IMR-90 (cell line): ENCODE data around the gene OSTN. TPM values are rescaled to one million over a fixed set of nuclear protein-coding genes. Genes with fewer than 3 reads are reported as not detected.

Experiments
- ATAC-seq: fragments of 200-7000 bp; cut with Tn5 transposase; 2 replicates; pipeline ENCODE4 v1.9.1; 2020; ENCODE audit warnings: low read depth, mild to moderate bottlenecking, moderate library complexity
- BruUV-seq: library from RNA; stranded (reverse); fragments of 400-500 nt; replicated peaks from 2 replicates; lab custom pipeline; 2021; lab: Mats Ljungman, UMichigan
- CTCF ChIA-PET: fragments of 300-600 bp; formaldehyde crosslinking; extraction: SDS; loops from one replicate; lab custom pipeline; 2021; ENCODE audit warnings: antibody characterized with exemption; lab: Yijun Ruan, JAX
- POLR2A ChIA-PET: fragments of 300-600 bp; sonication (Branson Sonifier 250); formaldehyde crosslinking; loops from one replicate; lab custom pipeline; 2022; ENCODE audit warnings: antibody characterized with exemption; ENCODE audit not compliant: unreplicated experiment; lab: Charles Lee
- DNase-seq: peaks from one replicate; pipeline ENCODE4 v3.0.0; 2013
- H2AFZ ChIP-seq: replicated peaks from 2 replicates; pipeline ENCODE3; 2013; ENCODE audit warnings: low read length, mild to moderate bottlenecking; ENCODE audit not compliant: poor library complexity
- H2AK5ac ChIP-seq: 2 replicates; pipeline ENCODE4 v1.6.1; 2013; ENCODE audit warnings: low read depth, low read length, inconsistent platforms
- H2AK9ac ChIP-seq: replicated peaks from 2 replicates; pipeline ENCODE3; 2013; ENCODE audit warnings: mild to moderate bottlenecking, low read depth, low read length, moderate library complexity; ENCODE audit not compliant: poor library complexity
- H2BK120ac ChIP-seq: 2 replicates; pipeline ENCODE4 v1.6.1; 2013; ENCODE audit warnings: low read depth, low read length, inconsistent platforms
- H2BK15ac ChIP-seq: 3 replicates; pipeline ENCODE4 v1.6.1; 2013; ENCODE audit warnings: low read depth, low read length, inconsistent platforms
- H2BK20ac ChIP-seq: 2 replicates; pipeline ENCODE4 v1.6.1; 2013; ENCODE audit warnings: low read depth, mild to moderate bottlenecking, inconsistent platforms, low read length, moderate library complexity
- H2BK5ac ChIP-seq: 2 replicates; pipeline ENCODE4 v1.6.1; 2013; ENCODE audit warnings: mild to moderate bottlenecking, low read depth, low read length, inconsistent platforms; ENCODE audit not compliant: poor library complexity, severe bottlenecking
- H3K14ac ChIP-seq: replicated peaks from 2 replicates; pipeline ENCODE4 v1.6.1; 2013; ENCODE audit warnings: low read depth, low read length, inconsistent platforms
- H3K18ac ChIP-seq: 2 replicates; pipeline ENCODE4 v1.6.1; 2013; ENCODE audit warnings: low read depth, low read length, control low read depth
- H3K23ac ChIP-seq: 2 replicates; pipeline ENCODE4 v1.6.1; 2013; ENCODE audit warnings: low read depth, low read length, inconsistent platforms
- H3K27ac ChIP-seq: 2 replicates; pipeline ENCODE4 v1.5.1; 2013; ENCODE audit warnings: mild to moderate bottlenecking, control low read depth, low read length; ENCODE audit not compliant: insufficient read depth
- H3K27me3 ChIP-seq: 2 replicates; pipeline ENCODE4 v1.6.1; 2013; ENCODE audit warnings: low read length; ENCODE audit not compliant: control insufficient read depth, insufficient read depth
- H3K36me3 ChIP-seq: 2 replicates; pipeline ENCODE4 v1.6.1; 2013; ENCODE audit warnings: low read length, mixed read lengths; ENCODE audit not compliant: control insufficient read depth, insufficient read depth
- H3K4ac ChIP-seq: 2 replicates; pipeline ENCODE4 v1.6.1; 2013; ENCODE audit warnings: low read depth, low read length, inconsistent platforms
- H3K4me1 ChIP-seq: 2 replicates; pipeline ENCODE4 v1.6.1; 2013; ENCODE audit warnings: low read length, mixed read lengths; ENCODE audit not compliant: control insufficient read depth, insufficient read depth
- H3K4me2 ChIP-seq: 2 replicates; pipeline ENCODE4 v1.6.1; 2013; ENCODE audit warnings: low read depth, mild to moderate bottlenecking, control low read depth, low read length, moderate library complexity
- H3K4me3 ChIP-seq: 2 replicates; pipeline ENCODE4 v1.5.1; 2013; ENCODE audit warnings: low read depth, mild to moderate bottlenecking, control low read depth, low read length, moderate library complexity; ENCODE audit not compliant: insufficient read depth
- H3K56ac ChIP-seq: 2 replicates; pipeline ENCODE4 v1.6.1; 2013; ENCODE audit warnings: low read length, inconsistent platforms; ENCODE audit not compliant: insufficient read depth; ENCODE audit errors: extremely low read depth
- H3K79me1 ChIP-seq, 2 experiments: 2 replicates each; pipeline ENCODE4 v1.6.1; 2013; ENCODE audit warnings: low read length in 2 of 2, inconsistent platforms in 1 of 2, low read depth in 1 of 2
- H3K9ac ChIP-seq: 2 replicates; pipeline ENCODE4 v1.6.1; 2013; ENCODE audit warnings: low read depth, low read length, control low read depth
- H3K9me1 ChIP-seq: 2 replicates; pipeline ENCODE4 v1.6.1; 2013; ENCODE audit warnings: low read length, inconsistent platforms; ENCODE audit not compliant: insufficient read depth
- H3K9me3 ChIP-seq: 2 replicates; pipeline ENCODE4 v1.6.1; 2013; ENCODE audit warnings: low read length; ENCODE audit not compliant: control insufficient read depth, insufficient read depth
- H4K20me1 ChIP-seq: 2 replicates; pipeline ENCODE4 v1.6.1; 2013; ENCODE audit warnings: low read length, inconsistent platforms; ENCODE audit not compliant: insufficient read depth
- H4K5ac ChIP-seq: 2 replicates; pipeline ENCODE4 v1.6.1; 2013; ENCODE audit warnings: mild to moderate bottlenecking, low read depth, low read length, control low read depth
- H4K8ac ChIP-seq, 2 experiments: 2 replicates each; pipeline ENCODE4 v1.6.1; 2013; ENCODE audit warnings: low read depth in 2 of 2, low read length in 2 of 2, control low read depth in 1 of 2, inconsistent platforms in 1 of 2
- H4K91ac ChIP-seq: 2 replicates; pipeline ENCODE4 v1.6.1; 2013; ENCODE audit warnings: low read depth, low read length, inconsistent platforms; ENCODE audit not compliant: insufficient read depth
- BHLHE40 ChIP-seq: fragments of 150-350 bp; IDR thresholded peaks from 2 replicates; pipeline ENCODE4 v1.6.1; 2016; ENCODE audit warnings: mild to moderate bottlenecking, low read depth, low read length
- CEBPB ChIP-seq: IDR thresholded peaks from 2 replicates; pipeline ENCODE4 v1.6.1; 2012; ENCODE audit warnings: low read depth, low read length, improper control_type of control experiment
- CTCF ChIP-seq: conservative IDR thresholded peaks from 2 replicates; pipeline ENCODE4 v1.5.1; 2012; ENCODE audit warnings: mild to moderate bottlenecking, low read depth, low read length, improper control_type of control experiment
- MAZ ChIP-seq: IDR thresholded peaks from 2 replicates; pipeline ENCODE4 v1.6.1; 2012; ENCODE audit warnings: low read depth, mild to moderate bottlenecking, low read length, improper control_type of control experiment, moderate library complexity, borderline replicate concordance
- RAD21 ChIP-seq: IDR thresholded peaks from 2 replicates; pipeline ENCODE4 v1.6.1; 2012; ENCODE audit warnings: low read length, improper control_type of control experiment
- RFX5 ChIP-seq: IDR thresholded peaks from 2 replicates; pipeline ENCODE4 v1.8.0; 2012; ENCODE audit warnings: low read depth, mild to moderate bottlenecking, low read length, moderate library complexity
- SMC3 ChIP-seq: fragments of 150-350 bp; IDR thresholded peaks from 2 replicates; pipeline ENCODE4 v1.6.1; 2016; ENCODE audit warnings: low read depth, mild to moderate bottlenecking, antibody characterized with exemption, low read length, moderate library complexity
- dilution Hi-C: fragments of 300-500 bp; cut with HindIII; formaldehyde crosslinking; loops from one replicate; pipeline ENCODE4 v1.14.3; 2018; ENCODE audit warnings: low sequenced_read_pairs; ENCODE audit not compliant: unreplicated experiment
- in situ Hi-C: fragments of 300-500 bp; cut with MboI; formaldehyde crosslinking; loops from 3 replicates; pipeline ENCODE4 v1.14.3; 2019; ENCODE audit warnings: low sequenced_read_pairs, inconsistent platforms, mixed read lengths
- intact Hi-C: fragments of 100-400 bp; cut with micrococcal nuclease; formaldehyde crosslinking; loops from 2 replicates; pipeline ENCODE4 v1.10.0; 2022
- polyA plus RNA-seq, 3 experiments: library from polyadenylated mRNA; depleted of rRNA; stranded (reverse); fragments of >200 nt; gene quantifications; 2 replicates each; pipeline ENCODE4 v1.2.3, GENCODE V29; 2012; ENCODE audit warnings: low replicate concordance in 1 of 3
- total RNA-seq: library from RNA; depleted of rRNA; stranded (reverse); fragments of >200 nt; gene quantifications from 2 replicates; pipeline ENCODE4 v1.2.3, GENCODE V29; 2012

The OSTN gene
- total and polyA plus RNA-seq, 2 of the 4 experiments (the other 2 are of a cell fraction) = not detected

DNA sequence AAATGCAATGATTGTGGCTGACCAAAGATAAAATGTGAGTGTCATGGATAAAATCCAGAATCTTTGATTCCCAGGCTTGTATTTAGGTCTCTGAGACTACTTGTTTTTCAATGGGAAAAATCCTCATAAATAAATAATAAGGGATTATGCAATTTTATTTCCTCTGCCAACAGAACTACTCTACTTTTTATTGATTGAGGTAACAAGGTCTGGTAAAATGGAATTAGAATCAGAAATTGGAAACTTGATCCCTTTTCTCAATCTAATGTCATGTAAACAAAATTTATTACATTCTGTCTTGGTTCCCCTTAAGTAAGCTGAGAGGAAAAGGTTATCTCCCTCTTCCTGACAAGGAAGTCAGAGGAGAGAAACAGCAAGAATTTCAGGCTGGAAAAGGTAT is 81.8 kb downstream of the OSTN start:
- Histone ChIP-seq H2BK5ac (no peak overlapping the region), H4K5ac (no peak overlapping the region), H3K9me1 (no peaks in the 10 kb centered on the region), H3K4me1 (no peaks in the 10 kb centered on the region), H2BK20ac (no peak overlapping the region), H4K91ac (no peak overlapping the region), H3K9ac (no peak overlapping the region), H4K8ac (no peak overlapping the region), H2AFZ (no peak overlapping the region), H3K27me3 (no peaks in the 10 kb centered on the region), H2BK15ac (no peak overlapping the region), H3K4me2 (no peak overlapping the region), H3K9me3 (no peaks in the 10 kb centered on the region), H3K23ac (no peak overlapping the region), H3K79me1 (no peaks in the 10 kb centered on the region), H2BK120ac (no peak overlapping the region), H3K27ac (no peak overlapping the region), H3K56ac (no peak overlapping the region), H3K14ac (no peak overlapping the region), H3K4me3 (no peak overlapping the region), H2AK5ac (no peak overlapping the region), H2AK9ac (no peak overlapping the region), H4K20me1 (no peaks in the 10 kb centered on the region), H3K18ac (no peak overlapping the region), H3K4ac (no peak overlapping the region), H3K36me3 (no peaks in the 10 kb centered on the region)
- DNase-seq (no peak), ATAC-seq (no peak)
- BruUV-seq = no TSS peak
- dilution Hi-C loops (no loop called here), in situ Hi-C loops (no loop called here), intact Hi-C loops (no loop called here)
- ChIA-PET CTCF (no interaction called here), POLR2A (no interaction called here)
- no peak for TF ChIP-seq SMC3
- no peak for TF ChIP-seq BHLHE40
- TF ChIP-seq CEBPB = no peak
- no peak for TF ChIP-seq MAZ
- TF ChIP-seq RFX5 = no peak
- TF ChIP-seq CTCF = no peak
- no peak for TF ChIP-seq RAD21
